NCI-H774 (cell line): ENCODE results near the gene WNK2.

Source experiments
- DNase-seq: peaks from one replicate; lab custom pipeline; 2025; lab: John Stamatoyannopoulos, UW

Gene WNK2

GRCh38 chr9:93295456-93296076 is 111.6 kb downstream of the WNK2 start:
- no peak for DNase-seq

- no peak for DNase-seq
Measured at GRCh38 chr9:93296889-93297480, 113.0 kb downstream of the WNK2 start.

GRCh38 chr9:93297659-93298497 is 113.9 kb downstream of the WNK2 start:
- peak; percentile 35 for DNase-seq

- DNase-seq, result no peak
Measured at GRCh38 chr9:93298498-93299417, 114.8 kb downstream of the WNK2 start.

- DNase-seq, result no peak
Measured at GRCh38 chr9:93299418-93300174, 115.7 kb downstream of the WNK2 start.

- DNase-seq, result no peak
Measured at GRCh38 chr9:93300175-93300572, 116.2 kb downstream of the WNK2 start.

- no peak for DNase-seq
Measured at GRCh38 chr9:93300585-93301081, 116.7 kb downstream of the WNK2 start.

- no peak for DNase-seq
Measured at GRCh38 chr9:93301291-93301811, 117.4 kb downstream of the WNK2 start.

GRCh38 chr9:93301911-93302541 is 118.1 kb downstream of the WNK2 start:
- no peak for DNase-seq

GRCh38 chr9:93302586-93303257 is 118.8 kb downstream of the WNK2 start:
- peak; percentile 39 for DNase-seq

GRCh38 chr9:93303258-93303771 is 119.4 kb downstream of the WNK2 start:
- DNase-seq, result no peak

GRCh38 chr9:93303806-93304573 is 120.1 kb downstream of the WNK2 start:
- no peak for DNase-seq

- DNase-seq, result peak; percentile 7
Measured at GRCh38 chr9:93304574-93305496, 120.9 kb downstream of the WNK2 start.

GRCh38 chr9:93305497-93306020 is 121.6 kb downstream of the WNK2 start:
- DNase-seq, result no peak

GRCh38 chr9:93306081-93306480 is 122.1 kb downstream of the WNK2 start:
- DNase-seq, result no peak

GRCh38 chr9:93306579-93307091 is 122.7 kb downstream of the WNK2 start:
- no peak for DNase-seq

- DNase-seq, result no peak
Measured at GRCh38 chr9:93307468-93308157, 123.7 kb downstream of the WNK2 start.
